ENCODE results near the gene FREM1. TPM values are rescaled to one million over a fixed set of nuclear protein-coding genes. Genes with fewer than 3 reads are reported as not detected.

Gene FREM1, protein sequence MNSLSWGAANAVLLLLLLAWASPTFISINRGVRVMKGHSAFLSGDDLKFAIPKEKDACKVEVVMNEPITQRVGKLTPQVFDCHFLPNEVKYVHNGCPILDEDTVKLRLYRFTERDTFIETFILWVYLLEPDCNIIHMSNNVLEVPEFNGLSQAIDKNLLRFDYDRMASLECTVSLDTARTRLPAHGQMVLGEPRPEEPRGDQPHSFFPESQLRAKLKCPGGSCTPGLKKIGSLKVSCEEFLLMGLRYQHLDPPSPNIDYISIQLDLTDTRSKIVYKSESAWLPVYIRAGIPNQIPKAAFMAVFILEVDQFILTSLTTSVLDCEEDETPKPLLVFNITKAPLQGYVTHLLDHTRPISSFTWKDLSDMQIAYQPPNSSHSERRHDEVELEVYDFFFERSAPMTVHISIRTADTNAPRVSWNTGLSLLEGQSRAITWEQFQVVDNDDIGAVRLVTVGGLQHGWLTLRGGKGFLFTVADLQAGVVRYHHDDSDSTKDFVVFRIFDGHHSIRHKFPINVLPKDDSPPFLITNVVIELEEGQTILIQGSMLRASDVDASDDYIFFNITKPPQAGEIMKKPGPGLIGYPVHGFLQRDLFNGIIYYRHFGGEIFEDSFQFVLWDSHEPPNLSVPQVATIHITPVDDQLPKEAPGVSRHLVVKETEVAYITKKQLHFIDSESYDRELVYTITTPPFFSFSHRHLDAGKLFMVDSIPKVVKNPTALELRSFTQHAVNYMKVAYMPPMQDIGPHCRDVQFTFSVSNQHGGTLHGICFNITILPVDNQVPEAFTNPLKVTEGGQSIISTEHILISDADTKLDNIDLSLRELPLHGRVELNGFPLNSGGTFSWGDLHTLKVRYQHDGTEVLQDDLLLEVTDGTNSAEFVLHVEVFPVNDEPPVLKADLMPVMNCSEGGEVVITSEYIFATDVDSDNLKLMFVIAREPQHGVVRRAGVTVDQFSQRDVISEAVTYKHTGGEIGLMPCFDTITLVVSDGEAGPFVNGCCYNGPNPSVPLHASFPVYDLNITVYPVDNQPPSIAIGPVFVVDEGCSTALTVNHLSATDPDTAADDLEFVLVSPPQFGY (N-terminal part only)
- total RNA-seq (2012; rRNA removed) (under 0.01 TPM in 1 of 2 replicates, not detected in the other), polyA plus RNA-seq (2012; rRNA removed) (not detected in 2 replicates), Bru-seq, nascent RNA (percentile 6 among the genes with signal in this experiment), BruChase-seq, experiment 1, labeled RNA remaining after a 6-hour chase (percentile 4 among the genes with signal in this experiment), BruChase-seq, experiment 2, labeled RNA remaining after a 2-hour chase (percentile 6 among the genes with signal in this experiment)
- 0.01 TPM in 1 of 2 replicates, not detected in the other for polyA plus RNA-seq (2012; cell fraction: cytosol; rRNA removed)
- polyA plus RNA-seq (2012; cell fraction: nucleus; rRNA removed; ENCODE audit: low replicate concordance), result 0.02 TPM in 1 of 2 replicates, not detected in the other
- long read RNA-seq, result 0 reads

- in situ Hi-C loops (cut with MboI; ENCODE audit: low sequenced_read_pairs), result no loop called here
- no peaks in the 10 kb centered on the region for H3K9me3 ChIP-seq (ENCODE audit: control insufficient read depth, insufficient read depth, low read length)
These were observed at the start of gene FREM1 for GRCh38 chr9:14909961-14910805. Gene FREM1 (minus strand): TSS chr9:14910428. CDS start chr9:14868977, 41,451 bp downstream.

More at GRCh38 chr9:14909961-14910805, at the start of gene FREM1:
- dilution Hi-C loops (cut with HindIII; ENCODE audit: low sequenced_read_pairs, unreplicated experiment) (no loop called here), intact Hi-C loops (cut with micrococcal nuclease) (no loop called here)
- no peak within 1 kb of the TSS for H2BK15ac ChIP-seq (ENCODE audit: low read depth, low read length)
- no peak within 1 kb of the TSS for H3K27ac ChIP-seq (ENCODE audit: insufficient read depth, low read length)
- no peak within 1 kb of the TSS for H3K4ac ChIP-seq (ENCODE audit: low read depth, low read length)
- no peaks in the 10 kb centered on the region for H3K79me1 ChIP-seq (ENCODE audit: low read depth in 1 of 2, low read length in 2 of 2)
- H2AFZ ChIP-seq (replicated peaks; ENCODE audit: low read length, poor library complexity), result no peak within 1 kb of the TSS
- no peak within 1 kb of the TSS for H3K9ac ChIP-seq (ENCODE audit: low read depth, low read length)
- no peak for ATAC-seq (ENCODE audit: low read depth)
- DNase-seq, result no peak
- H3K23ac ChIP-seq (ENCODE audit: low read depth, low read length), result no peak within 1 kb of the TSS
- no peaks in the 10 kb centered on the region for H3K4me1 ChIP-seq (ENCODE audit: control insufficient read depth, insufficient read depth, low read length)
- H2BK20ac ChIP-seq (ENCODE audit: low read depth, low read length), result no peak within 1 kb of the TSS
- H3K18ac ChIP-seq (ENCODE audit: low read depth, low read length), result no peak within 1 kb of the TSS
- no peaks in the 10 kb centered on the region for H4K20me1 ChIP-seq (ENCODE audit: insufficient read depth, low read length)
- no peak within 1 kb of the TSS for H4K5ac ChIP-seq (ENCODE audit: low read depth, low read length)
- H3K14ac ChIP-seq (replicated peaks; ENCODE audit: low read depth, low read length), result no peak within 1 kb of the TSS
- ChIA-PET CTCF (no interaction called here), POLR2A (ENCODE audit: unreplicated experiment) (no interaction called here)
- H2AK9ac ChIP-seq (replicated peaks; ENCODE audit: low read depth, low read length, poor library complexity), result peak within 1 kb of the TSS; percentile 36
- H3K4me3 ChIP-seq (ENCODE audit: insufficient read depth, low read depth, low read length), result no peak within 1 kb of the TSS
- BruUV-seq (replicated peaks), result no TSS peak
- TF ChIP-seq, protein P1, sequence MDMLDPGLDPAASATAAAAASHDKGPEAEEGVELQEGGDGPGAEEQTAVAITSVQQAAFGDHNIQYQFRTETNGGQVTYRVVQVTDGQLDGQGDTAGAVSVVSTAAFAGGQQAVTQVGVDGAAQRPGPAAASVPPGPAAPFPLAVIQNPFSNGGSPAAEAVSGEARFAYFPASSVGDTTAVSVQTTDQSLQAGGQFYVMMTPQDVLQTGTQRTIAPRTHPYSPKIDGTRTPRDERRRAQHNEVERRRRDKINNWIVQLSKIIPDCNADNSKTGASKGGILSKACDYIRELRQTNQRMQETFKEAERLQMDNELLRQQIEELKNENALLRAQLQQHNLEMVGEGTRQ (IDR thresholded peaks at IDR 0.05; ENCODE audit: low read depth, low read length), result no peak
- TF ChIP-seq NFE2L2 (IDR thresholded peaks at IDR 0.05; ENCODE audit: low read depth, low read length), result no peak
- TF ChIP-seq MAZ (IDR thresholded peaks at IDR 0.05; ENCODE audit: borderline replicate concordance, low read depth, low read length), result no peak
- no peak for TF ChIP-seq MXI1 (IDR thresholded peaks at IDR 0.05; ENCODE audit: borderline replicate concordance, low read depth, low read length)
- TF ChIP-seq RAD21 (IDR thresholded peaks at IDR 0.05; ENCODE audit: low read length), result no peak
- TF ChIP-seq CHD1 (IDR thresholded peaks at IDR 0.05; ENCODE audit: low read depth, low read length), result no peak
- TF ChIP-seq POLR2A (IDR thresholded peaks at IDR 0.05; ENCODE audit: low read depth, low read length), result no peak
- TF ChIP-seq CEBPB (IDR thresholded peaks at IDR 0.05; ENCODE audit: low read depth, low read length), result no peak
- H2BK5ac ChIP-seq (ENCODE audit: low read depth, low read length, poor library complexity, severe bottlenecking), result no peak within 1 kb of the TSS
- no peak within 1 kb of the TSS for H4K91ac ChIP-seq (ENCODE audit: insufficient read depth, low read depth, low read length)
- no peak within 1 kb of the TSS for H4K8ac ChIP-seq (ENCODE audit: low read depth in 2 of 2, low read length in 2 of 2)
- no peak within 1 kb of the TSS for H2AK5ac ChIP-seq (ENCODE audit: low read depth, low read length)
- no peaks in the 10 kb centered on the region for H3K9me1 ChIP-seq (ENCODE audit: insufficient read depth, low read length)
- no peak within 1 kb of the TSS for H3K56ac ChIP-seq (ENCODE audit: extremely low read depth, insufficient read depth, low read length)
- no peaks in the 10 kb centered on the region for H3K36me3 ChIP-seq (ENCODE audit: control insufficient read depth, insufficient read depth, low read length)
- no peak within 1 kb of the TSS for H2BK120ac ChIP-seq (ENCODE audit: low read depth, low read length)
- H3K4me2 ChIP-seq (ENCODE audit: low read depth, low read length), result no peak within 1 kb of the TSS
- WGBS, 2 experiments (ENCODE audit: extremely low coverage in 2 of 2, insufficient read length in 1 of 2), result 17% methylated on average over 1 of the region's 18 CpGs; no CpG with 5 or more reads in 1 of the 2 experiments
- peaks cover 6% of the 10 kb centered on the region; the same call in 1 of the 2 replicates for H3K27me3 ChIP-seq (ENCODE audit: control insufficient read depth, insufficient read depth, low read length)

Measured in IMR-90 (cell line).